Retina (tissue), 1 donor: ENCODE measurements around the gene DPM3.
"Not testable (repeated sequence)": the region's sequence is repeated elsewhere in the genome, so short reads cannot be mapped to it uniquely, and the experiment has no call there.

ENCODE experiments used
- DNase-seq: peaks from one replicate; pipeline ENCODE4 v3.0.0-alpha.2; 2016

Gene DPM3

DNA sequence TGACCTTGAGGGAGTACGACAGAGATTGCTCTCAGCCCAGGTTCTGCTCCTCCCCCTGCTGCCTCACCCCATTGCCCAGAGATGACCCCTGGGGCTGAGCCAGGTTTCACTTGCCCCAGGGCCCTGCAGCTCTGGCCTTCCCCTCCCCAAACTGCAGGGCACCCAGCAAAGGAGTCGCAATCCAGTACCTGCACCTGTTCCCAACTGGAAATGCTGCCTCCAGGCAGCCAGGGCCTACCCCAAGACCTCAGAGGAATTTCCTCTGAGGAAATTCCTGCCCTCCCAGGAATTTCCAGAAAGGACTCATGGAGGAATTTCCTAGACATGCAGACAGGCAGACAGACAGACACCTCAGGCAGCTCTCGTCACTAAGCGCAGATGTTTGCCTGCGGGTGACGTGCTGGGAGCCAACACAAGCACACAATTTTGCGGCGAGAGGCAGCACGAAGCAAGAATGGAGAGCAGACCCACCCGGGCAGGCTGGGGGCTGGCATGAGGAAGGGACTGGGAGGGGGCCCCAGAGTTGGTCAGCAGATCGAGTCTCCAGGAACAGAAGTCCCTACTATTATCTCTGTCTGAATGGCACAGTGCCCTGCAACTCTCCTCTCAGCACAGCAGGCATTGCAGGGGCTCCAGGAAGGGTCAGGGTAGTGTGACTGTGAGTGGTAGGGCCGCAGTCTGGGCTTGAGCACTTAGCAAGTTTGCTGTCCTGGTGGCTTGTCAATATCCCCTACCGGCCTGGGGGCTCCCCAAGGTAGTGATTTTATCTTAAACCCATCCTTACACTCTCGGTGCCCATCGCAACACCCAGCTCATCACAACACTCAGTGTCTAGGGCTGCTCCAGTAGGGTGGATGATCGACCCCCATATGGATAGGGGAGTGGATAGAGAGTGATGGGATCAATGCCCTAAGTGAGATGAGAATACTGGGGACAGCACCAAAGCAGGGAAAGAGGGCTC lies 15.5 kb downstream of the DPM3 start:
- no peak for DNase-seq

GRCh38 chr1:155123801-155124200 lies 16.5 kb downstream of the DPM3 start:
- DNase-seq, result no peak

DNA sequence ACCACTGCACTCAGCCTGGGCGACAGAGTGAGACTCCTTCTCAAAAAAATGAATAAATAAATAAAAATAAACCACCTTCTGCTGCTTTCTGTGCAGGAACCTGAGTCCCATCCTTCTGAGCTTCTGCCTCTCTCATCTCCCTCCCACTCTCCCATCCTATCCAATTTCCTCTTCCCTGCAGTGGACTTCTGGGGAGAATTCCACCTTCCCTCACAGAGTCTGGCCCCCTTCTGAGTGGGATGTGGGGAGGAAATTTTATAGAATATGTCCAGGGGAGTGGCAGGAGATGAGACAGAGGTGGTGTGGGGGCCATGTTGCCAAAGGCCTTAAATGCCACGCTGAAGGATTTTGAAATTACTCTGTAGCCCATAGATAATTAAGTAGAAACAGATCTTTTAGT lies 18.0 kb downstream of the DPM3 start:
- DNase-seq, result no peak

- DNase-seq, result no peak
Measured at GRCh38 chr1:155121249-155121648, 19.1 kb downstream of the DPM3 start.

DNA sequence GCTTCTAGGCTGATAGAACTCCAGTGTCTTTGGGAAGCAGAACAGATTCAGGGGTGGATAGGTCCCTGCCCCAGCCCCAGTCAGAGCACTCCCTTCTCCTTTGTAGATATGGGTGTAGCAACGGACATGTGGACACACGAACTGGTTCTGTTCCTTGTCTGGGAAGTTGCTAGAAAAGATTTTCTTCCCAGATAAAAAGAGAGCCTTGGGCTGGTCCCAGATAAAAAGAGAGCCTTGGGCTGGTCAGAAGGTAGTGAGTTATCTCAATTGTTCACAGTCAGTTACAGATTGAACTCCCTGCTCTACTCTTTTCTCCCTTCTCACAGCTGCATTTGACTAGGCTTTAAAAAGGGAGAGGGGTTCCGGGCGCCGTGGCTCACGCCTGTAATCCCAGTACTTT lies 20.1 kb downstream of the DPM3 start:
- DNase-seq, result no peak

- not testable (repeated sequence) for DNase-seq
Measured at GRCh38 chr1:155118090-155118489, 22.2 kb downstream of the DPM3 start.

GRCh38 chr1:155117610-155118009 lies 22.7 kb downstream of the DPM3 start:
- DNase-seq, result no peak

DNA sequence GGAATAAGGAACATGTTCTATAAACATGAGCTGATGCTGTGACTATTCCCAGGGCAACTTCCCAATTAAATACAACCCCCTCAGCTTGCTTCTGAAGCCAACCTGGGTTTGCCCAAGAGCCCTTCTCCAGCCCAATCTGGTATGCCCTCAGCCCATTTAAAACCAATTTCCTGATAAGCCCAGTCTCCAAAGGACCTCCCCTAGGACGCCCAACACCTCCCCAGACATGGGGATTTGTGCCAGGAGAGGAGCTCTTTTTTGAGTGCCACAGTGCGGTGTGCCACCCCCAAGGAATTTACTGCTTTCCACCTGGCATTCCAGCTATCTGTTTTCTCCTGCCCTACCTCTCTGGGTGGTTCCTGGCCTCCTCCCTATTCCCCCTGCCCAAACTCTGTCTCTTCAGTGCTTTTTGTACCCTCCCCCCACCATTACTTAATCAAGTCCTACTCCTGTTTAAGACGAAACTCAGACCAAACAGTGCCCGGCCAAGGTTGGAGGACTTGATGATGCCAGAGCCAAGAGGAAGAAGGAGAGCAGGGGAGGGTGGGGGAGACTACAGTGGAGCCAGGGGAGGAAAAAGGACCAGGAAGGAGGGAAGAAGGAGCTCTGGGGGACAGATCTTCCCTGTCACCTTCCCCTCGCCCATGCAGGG lies 24.1 kb downstream of the DPM3 start:
- DNase-seq, result no peak

DNA sequence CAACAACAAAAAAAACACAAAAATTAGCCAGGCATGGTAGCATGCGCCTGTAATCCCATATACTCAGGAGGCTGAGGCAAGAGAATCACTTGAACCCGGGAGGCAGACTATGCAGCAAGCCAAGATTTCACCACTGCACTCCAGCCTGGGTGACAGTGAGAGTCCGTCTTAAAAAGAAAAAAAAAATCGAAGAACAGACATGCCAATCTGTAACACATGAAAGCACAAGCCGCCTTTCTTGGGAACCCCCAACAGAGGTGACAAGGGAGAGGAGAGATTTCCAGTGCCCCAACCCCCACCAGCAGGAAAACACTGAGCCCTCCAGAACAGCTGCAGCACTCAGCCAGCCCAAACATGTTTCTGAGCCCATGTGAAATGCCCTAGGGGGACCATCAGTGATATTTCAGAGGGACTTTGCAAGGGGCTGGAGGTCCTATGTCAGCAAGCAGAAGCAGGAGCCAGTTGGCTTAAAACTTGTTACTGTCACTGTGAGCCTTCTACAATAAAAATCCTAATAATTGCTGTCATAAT lies 26.8 kb downstream of the DPM3 start:
- DNase-seq, result no peak

- no peak for DNase-seq
Measured at GRCh38 chr1:155110826-155111225, 29.5 kb downstream of the DPM3 start.

GRCh38 chr1:155110381-155110780 lies 29.9 kb downstream of the DPM3 start:
- no peak for DNase-seq

DNA sequence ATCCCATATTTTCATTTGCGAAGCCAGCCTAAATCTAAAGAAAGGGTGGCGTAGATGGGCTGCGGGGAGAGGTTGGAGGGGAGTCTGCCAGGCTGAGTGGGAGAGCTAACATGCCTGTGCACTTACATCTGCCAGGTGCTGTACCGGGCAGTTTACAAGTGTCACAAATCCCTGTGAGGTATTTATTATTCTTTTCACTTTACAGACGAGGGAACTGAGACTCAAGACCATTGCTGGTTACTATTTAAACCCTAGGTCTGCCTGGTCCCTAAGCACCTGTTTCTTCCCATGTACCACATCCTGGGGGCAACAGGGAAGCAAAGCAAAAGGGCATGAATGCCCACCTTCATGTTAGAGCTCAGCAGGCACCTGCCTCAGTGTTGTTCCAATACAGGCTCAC lies 32.0 kb downstream of the DPM3 start:
- DNase-seq, result no peak

GRCh38 chr1:155107309-155108264 lies 32.7 kb downstream of the DPM3 start:
- no peak for DNase-seq

DNA sequence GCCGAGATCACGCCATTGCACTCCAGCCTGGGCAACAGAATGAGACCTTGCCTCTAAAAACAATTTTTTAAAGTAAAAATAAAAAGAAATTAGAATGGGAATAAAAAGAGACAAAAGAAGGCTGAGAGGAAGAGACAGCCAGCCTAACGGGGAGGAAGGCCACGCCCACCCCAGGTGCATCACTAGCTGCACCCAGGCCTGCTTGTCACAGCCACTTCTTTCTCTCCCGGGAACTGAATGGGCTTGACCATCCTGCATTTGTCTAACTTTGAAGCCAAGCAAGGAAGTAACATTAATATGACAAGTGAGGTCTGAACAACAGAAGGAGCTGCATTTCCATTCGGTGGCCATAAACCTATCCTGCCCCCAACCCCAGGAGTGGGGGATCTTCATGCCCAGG lies 33.5 kb downstream of the DPM3 start:
- DNase-seq, result no peak

DNA sequence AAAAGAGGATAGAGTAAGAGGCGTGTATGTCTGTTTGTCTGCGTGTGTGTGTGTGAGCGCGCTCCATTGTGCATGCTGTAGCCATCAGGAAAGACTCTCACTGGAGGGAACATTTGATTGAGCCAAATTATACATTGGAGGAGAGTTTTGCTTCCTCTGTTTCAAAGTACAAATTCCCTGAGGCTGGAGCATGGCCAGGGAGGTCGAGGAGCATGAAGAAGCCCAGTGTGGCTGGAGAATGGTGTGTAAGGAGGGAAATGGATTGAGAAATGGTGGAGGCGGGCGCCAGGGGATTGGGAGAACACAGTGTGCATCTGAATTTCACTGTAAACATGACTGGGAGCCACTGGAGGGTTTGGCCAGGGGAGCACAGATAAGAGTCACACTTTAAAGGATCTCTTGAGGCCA lies 34.7 kb downstream of the DPM3 start:
- DNase-seq, result no peak

GRCh38 chr1:155104605-155105534 lies 35.5 kb downstream of the DPM3 start:
- DNase-seq, result no peak

DNA sequence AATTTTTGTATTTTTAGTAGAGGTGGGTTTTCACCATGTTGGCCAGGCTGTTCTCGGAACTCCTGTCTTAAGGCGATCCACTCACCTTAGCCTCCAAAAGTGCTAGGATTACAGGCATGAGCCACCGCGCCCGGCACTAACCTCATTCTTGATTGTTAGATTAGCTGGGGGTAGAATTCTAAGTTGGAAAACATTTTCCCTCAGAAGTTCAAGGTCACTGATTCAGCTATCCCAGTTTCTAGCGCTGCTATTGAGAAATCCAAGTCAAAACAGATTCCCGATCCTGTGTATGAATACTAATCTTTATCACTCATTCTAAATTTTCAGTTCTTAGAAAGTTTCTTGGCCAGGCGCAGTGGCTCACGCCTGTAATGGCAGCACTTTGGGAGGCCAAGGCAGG lies 37.0 kb downstream of the DPM3 start:
- DNase-seq, result no peak

- no peak for DNase-seq
Measured at GRCh38 chr1:155099331-155099730, 41.0 kb downstream of the DPM3 start.

GRCh38 chr1:155094622-155094948 lies 45.7 kb downstream of the DPM3 start:
- DNase-seq, result no peak

DNA sequence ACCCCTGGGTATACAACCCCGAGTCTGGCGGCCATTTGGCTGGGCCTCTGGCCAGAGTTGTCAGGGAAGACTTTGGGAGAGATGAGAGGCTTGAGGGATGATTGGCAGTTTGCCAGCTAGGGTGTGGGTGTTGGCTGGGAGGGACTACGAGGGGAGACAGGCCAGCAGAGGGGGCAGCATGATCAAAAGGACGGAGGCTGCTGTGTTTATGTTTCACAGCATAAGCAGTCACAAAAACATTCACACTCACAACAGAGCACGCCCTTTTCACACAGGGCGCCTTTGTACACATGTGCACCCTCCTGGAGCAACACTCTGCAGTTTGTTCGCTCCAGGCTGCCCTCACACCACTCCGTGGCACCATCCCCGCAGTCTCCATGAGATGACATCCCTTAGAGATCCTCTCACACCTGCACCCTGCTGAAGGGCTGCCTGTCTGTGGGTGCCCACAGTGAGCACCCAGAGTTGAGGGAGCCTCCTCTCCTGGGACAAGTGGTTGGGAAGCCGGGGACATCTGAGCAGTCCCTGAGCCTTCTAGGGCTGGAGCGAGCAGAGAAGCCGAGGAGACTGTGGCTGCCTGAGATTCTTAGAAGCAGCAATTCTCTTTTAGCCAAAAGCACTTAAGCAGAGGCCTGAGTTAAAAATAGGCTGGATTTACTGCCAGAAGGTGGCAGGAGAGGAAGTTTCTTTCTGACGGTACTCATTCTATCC lies 46.3 kb downstream of the DPM3 start:
- no peak for DNase-seq

DNA sequence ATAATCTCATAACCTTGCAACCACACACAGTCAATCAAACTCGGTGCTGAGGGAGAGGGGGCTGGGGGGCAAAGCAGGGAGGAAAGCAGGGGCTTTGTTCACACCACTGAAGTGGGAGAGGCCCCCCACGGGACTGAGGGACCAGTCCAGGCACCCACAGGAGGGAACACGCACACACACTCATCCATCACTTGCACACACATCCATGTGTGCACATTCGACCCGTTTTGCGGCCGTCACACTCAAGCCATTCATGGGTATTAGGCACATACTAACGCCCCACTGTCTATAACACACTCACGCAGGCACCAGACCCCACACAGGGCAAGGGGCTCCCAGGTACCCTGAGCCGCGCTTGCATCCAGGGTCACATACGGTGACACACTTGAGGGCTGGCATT lies 47.7 kb downstream of the DPM3 start:
- no peak for DNase-seq
